Fibroblast of the aortic adventitia (primary cell): Measurements from ENCODE around the gene IFRD1. TPM values are rescaled to one million over a fixed set of nuclear protein-coding genes. Genes with fewer than 3 reads are reported as not detected.
A peak's percentile ranks its signal among the peaks of the same experiment; 100 is the strongest.

Source experiments
- DNase-seq: peaks from one replicate; pipeline ENCODE4 v3.0.0-alpha.2; 2010; ENCODE audit warnings: low read depth
- H3K4me3 ChIP-seq: 2 replicates; pipeline ENCODE4 v1.5.1; 2011; ENCODE audit warnings: low read depth, mild to moderate bottlenecking, control low read depth, low read length, moderate library complexity
- total RNA-seq: library from RNA; depleted of rRNA; stranded (reverse); fragments of >200 nt; gene quantifications from 2 replicates; pipeline ENCODE4 v1.2.3, GENCODE V29; 2012; ENCODE audit warnings: low replicate concordance
- TF ChIP-seq, protein P1 (sequence below): IDR thresholded peaks from 2 replicates; pipeline ENCODE4 v1.5.1; 2011; ENCODE audit warnings: mild to moderate bottlenecking, low read length, control low read depth, inconsistent platforms; ENCODE audit not compliant: insufficient read depth

Gene IFRD1
- total RNA-seq, 1 donor = 49.5 TPM

- TF ChIP-seq, protein P1, sequence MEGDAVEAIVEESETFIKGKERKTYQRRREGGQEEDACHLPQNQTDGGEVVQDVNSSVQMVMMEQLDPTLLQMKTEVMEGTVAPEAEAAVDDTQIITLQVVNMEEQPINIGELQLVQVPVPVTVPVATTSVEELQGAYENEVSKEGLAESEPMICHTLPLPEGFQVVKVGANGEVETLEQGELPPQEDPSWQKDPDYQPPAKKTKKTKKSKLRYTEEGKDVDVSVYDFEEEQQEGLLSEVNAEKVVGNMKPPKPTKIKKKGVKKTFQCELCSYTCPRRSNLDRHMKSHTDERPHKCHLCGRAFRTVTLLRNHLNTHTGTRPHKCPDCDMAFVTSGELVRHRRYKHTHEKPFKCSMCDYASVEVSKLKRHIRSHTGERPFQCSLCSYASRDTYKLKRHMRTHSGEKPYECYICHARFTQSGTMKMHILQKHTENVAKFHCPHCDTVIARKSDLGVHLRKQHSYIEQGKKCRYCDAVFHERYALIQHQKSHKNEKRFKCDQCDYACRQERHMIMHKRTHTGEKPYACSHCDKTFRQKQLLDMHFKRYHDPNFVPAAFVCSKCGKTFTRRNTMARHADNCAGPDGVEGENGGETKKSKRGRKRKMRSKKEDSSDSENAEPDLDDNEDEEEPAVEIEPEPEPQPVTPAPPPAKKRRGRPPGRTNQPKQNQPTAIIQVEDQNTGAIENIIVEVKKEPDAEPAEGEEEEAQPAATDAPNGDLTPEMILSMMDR = peak; percentile 16
- DNase-seq = peak; percentile 99
- H3K4me3 ChIP-seq = no peak overlapping the region
Measured at GRCh38 chr7:112462236-112462635, 12.0 kb downstream of the IFRD1 start.

DNA sequence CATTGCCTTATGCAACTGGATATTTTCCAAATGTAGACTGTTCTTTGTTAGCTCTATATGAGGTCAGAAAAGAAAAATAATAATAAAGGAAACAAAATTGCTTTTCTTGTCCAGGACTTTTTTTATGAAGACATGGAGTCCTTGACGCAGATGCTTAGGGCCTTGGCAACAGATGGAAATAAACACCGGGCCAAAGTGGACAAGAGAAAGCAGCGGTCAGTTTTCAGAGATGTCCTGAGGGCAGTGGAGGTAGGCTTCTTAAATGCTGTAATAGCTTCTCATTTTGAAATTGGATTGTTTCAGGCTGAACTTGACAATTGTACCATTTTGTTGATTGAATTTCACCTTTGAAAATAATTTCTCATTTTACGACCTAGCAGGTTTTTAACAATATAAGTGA is 17.6 kb downstream of the IFRD1 start:
- no peak for DNase-seq
- TF ChIP-seq, protein P1 = no peak

GRCh38 chr7:112470194-112470593 is 19.9 kb downstream of the IFRD1 start:
- TF ChIP-seq, protein P1 = no peak

More for the DNA sequence above, 17.6 kb downstream of the IFRD1 start:
- H3K4me3 ChIP-seq = no peak overlapping the region

DNA sequence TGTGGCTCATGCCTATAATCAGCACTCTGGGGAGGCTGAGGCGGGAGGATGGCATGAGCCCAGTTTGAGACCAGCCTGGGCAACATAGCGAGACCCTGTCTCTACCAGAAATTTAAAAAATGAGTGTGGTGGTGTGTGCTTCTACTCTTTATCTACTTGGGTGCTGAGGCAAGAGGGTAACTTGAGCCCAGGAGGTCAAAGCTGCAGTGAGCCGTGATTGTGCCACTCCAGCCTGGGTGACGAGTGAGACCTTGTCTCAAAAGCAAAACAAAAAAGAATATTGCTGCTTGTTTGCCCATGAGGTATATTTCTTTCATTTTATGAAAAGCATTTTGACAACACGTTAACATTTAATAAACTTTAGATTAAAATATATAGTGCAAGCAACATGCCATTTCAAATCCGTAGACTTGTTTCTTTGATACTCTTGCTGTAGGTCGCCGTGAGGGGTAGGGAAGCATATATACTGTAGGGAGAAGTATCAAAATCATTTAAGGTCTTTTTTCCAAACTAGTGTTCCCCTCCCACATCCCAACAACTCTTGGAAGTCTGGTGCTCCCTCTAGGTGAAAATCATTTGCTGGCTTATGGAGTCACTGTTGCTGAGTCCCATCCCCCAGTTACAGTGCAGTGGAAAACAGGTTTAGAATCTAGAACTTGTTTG is 26.3 kb downstream of the IFRD1 start:
- H3K4me3 ChIP-seq = no peak overlapping the region
- DNase-seq = no peak
- TF ChIP-seq, protein P1 = no peak

More at GRCh38 chr7:112470194-112470593, 19.9 kb downstream of the IFRD1 start:
- no peak for DNase-seq
- no peak overlapping the region for H3K4me3 ChIP-seq

DNA sequence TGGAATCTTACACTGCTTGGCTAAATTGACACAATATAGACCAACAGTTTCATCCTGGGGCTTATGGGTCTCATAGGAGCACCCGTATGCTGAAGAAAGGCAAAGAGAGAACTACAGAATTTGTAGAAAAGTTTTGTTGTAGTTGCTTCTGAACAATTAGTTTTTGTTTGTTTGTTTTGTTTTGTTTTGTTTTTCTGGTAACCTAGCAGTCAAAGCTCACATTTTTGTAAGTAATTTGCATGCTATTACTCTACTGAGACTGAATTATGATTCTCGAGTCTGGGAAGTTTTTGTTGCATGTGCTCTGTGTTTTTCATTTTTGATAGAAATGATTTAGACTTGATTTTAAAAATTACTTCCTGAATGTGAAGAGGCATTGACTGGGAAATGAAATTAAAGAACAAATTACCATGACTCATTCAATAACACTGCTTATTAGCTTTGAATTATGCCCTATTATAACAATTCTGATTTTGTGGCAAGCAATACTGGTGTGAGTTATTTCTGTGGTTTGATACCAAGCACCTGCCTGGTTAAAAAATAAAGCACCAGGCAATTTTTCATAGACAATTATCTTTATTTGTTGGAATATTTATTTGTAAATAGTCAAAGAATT is 31.0 kb downstream of the IFRD1 start:
- no peak for DNase-seq
- TF ChIP-seq, protein P1 = no peak
- no peak overlapping the region for H3K4me3 ChIP-seq

GRCh38 chr7:112481833-112482670 is 31.8 kb downstream of the IFRD1 start:
- DNase-seq = peak; percentile 89
- TF ChIP-seq, protein P1 = no peak
- H3K4me3 ChIP-seq = no peak overlapping the region
